ENCODE data around the gene C16orf92.
"Not testable (repeated sequence)": the region's sequence is repeated elsewhere in the genome, so short reads cannot be mapped to it uniquely, and the experiment has no call there.

Gene C16orf92

GRCh38 chr16:30027588-30028437 is 4.8 kb downstream of the C16orf92 start:
- no peak for DNase-seq

DNA sequence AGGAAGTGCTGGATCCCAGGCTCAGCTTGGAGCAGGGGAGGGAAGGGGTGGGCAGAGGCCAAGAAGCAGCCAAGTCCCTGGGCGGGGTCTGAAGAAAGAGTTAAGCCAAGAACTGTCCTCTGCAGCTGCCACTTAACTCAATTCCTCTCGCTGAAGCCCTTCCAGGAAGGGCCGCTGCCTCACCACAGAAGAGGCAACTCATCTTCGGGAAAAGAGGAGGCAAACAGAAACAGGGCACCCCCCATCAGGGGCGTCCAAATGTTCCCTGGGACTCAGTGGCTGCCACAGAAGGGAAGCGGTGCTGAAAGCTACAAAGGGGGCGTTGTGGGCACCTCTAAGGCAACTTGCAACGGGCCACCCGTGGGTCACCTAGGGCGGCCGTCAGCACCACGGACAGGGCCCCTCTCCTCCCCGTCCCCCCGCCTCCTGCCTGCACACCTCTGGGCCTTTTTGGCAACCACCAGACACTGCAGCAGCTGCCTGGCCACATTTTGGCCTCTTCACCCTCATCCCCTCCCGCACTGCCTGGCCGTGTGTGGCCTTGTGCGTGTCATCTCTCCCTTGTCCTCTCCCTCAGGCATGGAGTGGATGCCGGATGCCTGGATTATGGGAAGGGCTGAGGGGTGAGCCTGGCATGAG is 5.6 kb downstream of the C16orf92 start:
- DNase-seq: no peak

DNA sequence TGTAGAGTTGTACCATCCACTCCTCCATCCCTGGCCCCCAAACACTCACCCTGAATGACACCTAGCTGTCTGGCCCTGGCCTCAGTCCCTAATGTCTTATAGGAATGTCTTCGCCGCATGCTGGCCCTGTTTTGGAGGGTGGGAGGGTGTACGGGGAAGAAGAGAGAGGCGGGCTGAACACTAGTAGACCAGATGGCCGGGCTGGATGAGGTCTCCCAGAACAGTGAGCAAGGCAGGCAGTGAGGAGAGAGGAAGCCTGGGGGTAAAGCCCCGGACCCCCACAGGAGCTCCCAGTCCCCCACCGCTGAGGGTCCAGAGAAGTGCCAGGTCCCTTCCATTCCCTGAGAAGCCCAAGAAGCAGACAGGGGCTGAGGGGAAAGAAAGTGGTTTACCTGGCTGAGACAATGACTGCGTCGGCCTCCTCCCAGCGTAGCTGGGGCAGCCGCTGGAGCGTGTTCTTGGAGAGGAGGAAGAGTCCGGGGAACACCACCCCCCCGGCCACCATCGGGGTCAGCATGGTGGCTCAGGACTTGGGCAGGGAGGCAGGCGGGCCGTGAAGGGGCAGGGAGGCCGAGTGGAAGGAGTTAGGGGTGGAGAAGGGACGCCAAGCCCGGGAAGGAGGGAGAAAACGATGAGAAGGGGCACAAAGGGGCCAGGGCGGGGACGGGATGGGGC is 7.2 kb downstream of the C16orf92 start:
- no peak for DNase-seq

DNA sequence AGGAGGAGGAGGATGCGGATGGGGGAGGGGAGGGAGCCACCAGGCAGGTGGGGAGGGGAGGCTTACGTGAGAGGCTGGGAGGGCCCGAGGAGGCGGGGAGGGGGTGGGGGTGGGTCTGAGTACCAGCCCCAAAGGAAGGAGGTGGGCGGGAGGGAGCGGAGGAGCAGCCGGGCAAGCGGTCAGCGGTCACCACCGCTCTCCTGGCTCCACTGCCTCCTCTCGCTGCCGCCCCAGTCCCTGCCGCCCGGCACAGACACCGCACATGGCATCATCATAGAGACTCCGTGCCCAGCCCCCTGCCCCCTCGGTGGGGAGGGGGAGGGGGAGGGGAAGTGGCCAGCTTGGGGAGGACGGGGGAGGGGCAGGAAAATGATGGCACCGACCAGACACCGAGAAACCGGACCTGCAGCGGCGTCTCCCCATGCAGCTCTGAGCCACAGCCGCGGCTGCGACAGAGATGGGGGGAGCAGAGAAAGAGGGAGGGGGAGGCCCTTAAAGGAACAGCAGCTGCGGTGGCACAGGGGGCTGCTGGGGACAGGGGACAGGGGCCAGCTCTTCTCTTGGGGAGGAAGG is 7.9 kb downstream of the C16orf92 start, which contains the start of gene TLCD3B:
Gene TLCD3B (minus strand): TSS at position 431 of the 573 bp plus-strand sequence. CDS start 744 bp downstream, outside the sequence.
- DNase-seq: no peak

- DNase-seq: no peak
These were observed 8.5 kb downstream of the C16orf92 start for GRCh38 chr16:30031477-30031918.

- DNase-seq: peak; percentile 48
These were observed 9.3 kb downstream of the C16orf92 start for GRCh38 chr16:30032083-30032819.

DNA sequence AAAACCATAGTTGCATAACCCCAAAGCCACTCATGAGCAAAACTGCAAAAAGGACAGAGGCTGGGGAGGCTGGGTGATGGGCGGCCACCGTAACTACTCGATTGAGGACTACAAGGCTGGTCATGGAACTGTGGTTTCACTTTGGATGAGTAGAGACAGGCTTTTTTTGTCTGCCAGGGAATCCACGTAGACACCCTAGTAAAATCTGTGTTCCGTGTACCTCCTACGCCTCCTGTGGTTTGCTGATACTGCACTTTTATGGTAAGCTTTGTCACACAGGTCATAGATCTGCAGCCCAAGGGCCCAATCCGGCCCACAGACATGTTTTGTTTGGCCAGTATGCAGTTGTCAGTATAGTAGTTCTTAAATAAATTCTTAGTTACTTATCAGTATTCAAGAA is 10.3 kb downstream of the C16orf92 start:
- no peak for DNase-seq

- no peak for DNase-seq
These were observed 17.2 kb downstream of the C16orf92 start for GRCh38 chr16:30040221-30040620.

GRCh38 chr16:30040690-30041089 is 17.7 kb downstream of the C16orf92 start:
- not testable (repeated sequence) for DNase-seq

DNA sequence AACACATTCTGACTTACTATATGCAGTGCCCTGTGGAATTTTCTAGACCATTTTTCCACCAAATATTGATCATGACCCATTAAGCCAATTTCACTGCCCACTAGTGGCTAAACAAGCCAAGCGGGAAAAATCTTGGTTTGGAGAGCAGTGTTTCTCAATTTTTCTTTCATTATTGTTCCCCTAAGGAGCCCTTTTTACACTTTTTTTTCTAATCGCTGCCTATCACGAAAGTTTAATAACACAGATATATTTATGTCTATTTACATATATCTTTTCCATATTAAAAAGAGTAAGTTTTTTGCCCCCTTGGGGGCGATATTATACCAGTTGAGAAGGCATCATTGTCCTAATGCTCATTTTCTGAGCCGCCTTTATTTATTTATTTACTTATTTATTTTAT is 18.8 kb downstream of the C16orf92 start:
- DNase-seq: no peak

DNA sequence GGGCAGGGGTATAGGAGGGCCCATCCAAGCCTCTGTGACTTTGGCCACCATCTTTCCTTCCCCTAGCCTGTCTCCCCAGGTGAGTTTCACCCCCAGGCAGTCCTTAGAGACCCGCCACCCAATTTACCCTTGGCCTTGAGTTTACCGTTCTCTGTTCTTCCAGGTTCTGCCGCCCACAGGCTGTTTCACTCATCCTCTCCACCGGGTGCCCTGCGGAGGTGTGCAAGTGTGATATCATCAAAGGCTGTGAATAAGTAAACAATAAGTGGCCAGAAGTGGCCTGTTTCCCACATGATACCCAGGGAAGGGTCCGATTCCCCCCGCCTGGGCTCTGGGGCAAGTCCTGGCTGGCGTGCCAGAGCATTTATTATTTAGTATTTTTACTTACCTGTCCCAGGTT is 23.2 kb downstream of the C16orf92 start:
- no peak for DNase-seq

DNA sequence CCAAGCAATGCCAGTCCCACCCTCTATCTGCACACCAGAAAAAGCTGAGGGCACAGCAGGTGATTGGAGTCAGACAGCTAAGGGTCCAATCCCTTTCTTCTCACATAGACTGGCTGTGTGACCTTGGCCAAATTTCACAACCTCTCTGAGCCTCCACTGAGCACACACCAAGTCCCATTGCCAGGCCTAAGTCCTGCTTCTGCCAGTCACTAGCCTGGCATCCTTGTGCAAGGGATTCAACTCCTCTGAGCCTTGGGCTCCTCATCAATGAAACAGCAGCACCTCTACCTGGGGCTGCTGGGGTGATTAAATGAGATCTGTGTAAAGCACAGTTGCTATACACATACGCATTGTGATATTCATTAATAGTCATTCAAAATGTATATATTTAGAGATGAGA is 23.6 kb downstream of the C16orf92 start:
- no peak for DNase-seq

GRCh38 chr16:30049871-30050270 is 26.9 kb downstream of the C16orf92 start:
- no peak for DNase-seq

DNA sequence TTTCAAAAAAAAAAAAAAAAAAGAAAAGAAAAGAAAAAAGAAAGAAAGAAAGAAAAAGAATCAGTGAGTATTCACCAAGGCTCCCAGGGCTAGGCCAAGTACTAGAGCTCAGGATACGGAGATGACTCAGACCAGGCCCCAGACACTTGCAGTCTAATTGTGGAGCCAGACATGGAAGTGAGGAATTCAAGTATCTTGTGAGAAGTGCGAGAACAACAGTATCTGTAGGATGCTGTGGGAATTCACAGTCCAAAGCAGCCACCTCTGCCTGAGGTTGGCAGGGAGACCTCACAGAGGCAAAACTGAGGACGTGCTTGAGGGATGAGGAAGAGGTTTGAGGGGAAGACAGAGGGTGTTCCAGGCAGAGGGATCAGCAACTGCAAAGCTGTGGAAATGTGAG is 28.5 kb downstream of the C16orf92 start:
- no peak for DNase-seq

- peak; percentile 86 for DNase-seq
These were observed 29.8 kb downstream of the C16orf92 start for GRCh38 chr16:30052671-30053372.

GRCh38 chr16:30053376-30054015 is 30.5 kb downstream of the C16orf92 start:
- DNase-seq: no peak

GRCh38 chr16:30054451-30054850 is 31.5 kb downstream of the C16orf92 start:
- DNase-seq: no peak

DNA sequence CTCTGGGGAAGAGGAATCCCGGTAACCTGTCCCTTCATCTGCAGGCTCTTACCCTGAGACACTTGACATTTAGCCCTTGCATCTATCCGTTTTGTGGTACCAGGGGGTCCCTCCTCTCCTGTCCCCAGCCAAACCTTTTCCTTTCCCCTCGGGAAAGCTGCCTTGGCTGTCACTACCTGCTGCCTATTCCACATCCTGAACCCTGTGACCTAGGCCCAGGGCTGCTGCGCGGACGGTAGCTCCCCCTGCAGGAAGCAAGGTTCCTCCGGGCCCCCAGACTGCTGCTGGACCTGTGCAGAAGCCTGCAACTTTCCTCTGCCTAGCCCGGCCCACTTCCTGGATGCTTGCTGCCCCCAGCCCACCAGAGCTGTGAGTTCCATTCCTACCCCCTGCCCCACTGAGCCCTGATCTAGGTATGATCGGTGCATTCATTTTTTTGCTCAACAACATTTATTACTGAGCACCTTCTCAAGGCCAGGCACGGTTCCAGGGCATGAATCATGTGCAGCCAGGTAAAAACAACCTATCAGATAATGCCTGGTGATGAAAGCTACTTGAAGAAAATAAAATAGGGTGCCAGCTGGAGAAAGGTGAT is 32.1 kb downstream of the C16orf92 start:
- peak; percentile 28 for DNase-seq

DNA sequence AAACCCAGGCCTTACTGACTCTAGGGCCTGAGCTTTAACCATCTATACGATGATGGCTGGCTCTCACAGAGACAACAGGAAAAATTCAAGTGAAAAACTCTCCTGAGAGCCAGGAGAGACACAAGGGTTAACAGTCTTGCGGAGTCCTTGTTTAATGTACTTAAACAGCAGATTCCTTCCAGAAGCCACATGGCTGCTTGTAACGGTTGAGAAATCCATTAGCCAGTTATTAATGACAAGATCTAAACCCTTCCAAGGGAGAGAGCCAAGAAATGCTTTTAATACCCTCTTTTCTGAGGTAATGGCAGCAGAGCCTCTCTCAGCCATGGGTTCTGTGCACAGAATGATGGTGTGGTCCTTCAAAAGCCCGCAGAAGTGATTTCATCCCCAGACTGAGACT is 37.3 kb downstream of the C16orf92 start:
- DNase-seq: no peak

- DNase-seq: no peak
These were observed 38.0 kb downstream of the C16orf92 start for GRCh38 chr16:30060836-30061554.

Data from GDM1 (cell line).